HG02885 (cell line): ENCODE results near the gene DDX24.
"Not testable (repeated sequence)": the region's sequence is repeated elsewhere in the genome, so short reads cannot be mapped to it uniquely, and the experiment has no call there.

Experiments used
- ATAC-seq: cut with Tn5 transposase; IDR thresholded peaks from one replicate; pipeline ENCODE4 v1.9.1; 2021; ENCODE audit warnings: mild to moderate bottlenecking; ENCODE audit not compliant: unreplicated experiment, poor library complexity

DDX24 gene

GRCh38 chr14:94089479-94089878 is 8.5 kb upstream of the DDX24 start:
- no peak for ATAC-seq

- ATAC-seq: no peak
Observed at GRCh38 chr14:94088516-94088915, 7.5 kb upstream of the DDX24 start.

GRCh38 chr14:94087891-94088290 is 6.9 kb upstream of the DDX24 start:
- ATAC-seq: no peak

- peak; percentile 21 for ATAC-seq
Observed at GRCh38 chr14:94081386-94081820, 401 bp upstream of the DDX24 start.

- no peak for ATAC-seq
Observed at GRCh38 chr14:94079891-94080620, 946 bp downstream of the DDX24 start.

GRCh38 chr14:94077823-94078222 is 3.2 kb downstream of the DDX24 start:
- ATAC-seq: no peak

GRCh38 chr14:94077111-94077821 is 3.7 kb downstream of the DDX24 start:
- ATAC-seq: no peak

GRCh38 chr14:94075008-94075407 is 6.0 kb downstream of the DDX24 start:
- ATAC-seq: no peak

- no peak for ATAC-seq
Observed at GRCh38 chr14:94074534-94074933, 6.5 kb downstream of the DDX24 start.

- ATAC-seq: not testable (repeated sequence)
Observed at GRCh38 chr14:94072076-94072475, 8.9 kb downstream of the DDX24 start.

GRCh38 chr14:94066089-94066676 is 14.8 kb downstream of the DDX24 start:
- no peak for ATAC-seq

GRCh38 chr14:94062344-94062940 is 18.6 kb downstream of the DDX24 start:
- no peak for ATAC-seq

- ATAC-seq: no peak
Observed at GRCh38 chr14:94059998-94060397, 21.0 kb downstream of the DDX24 start.

GRCh38 chr14:94058674-94059138 is 22.3 kb downstream of the DDX24 start:
- ATAC-seq: no peak

- peak; percentile 40 for ATAC-seq
Observed at GRCh38 chr14:94058128-94058673, 22.8 kb downstream of the DDX24 start.

- peak; percentile 89 for ATAC-seq
Observed at GRCh38 chr14:94056579-94057308, 24.3 kb downstream of the DDX24 start.

GRCh38 chr14:94054936-94055335 is 26.1 kb downstream of the DDX24 start:
- no peak for ATAC-seq

- ATAC-seq: no peak
Observed at GRCh38 chr14:94054401-94054800, 26.6 kb downstream of the DDX24 start.

GRCh38 chr14:94052662-94053061 is 28.3 kb downstream of the DDX24 start:
- ATAC-seq: no peak

GRCh38 chr14:94052199-94052598 is 28.8 kb downstream of the DDX24 start:
- ATAC-seq: no peak
